Stimulated activated naive CD4-positive, alpha-beta T cell treated with Interleukin-2 at 50 U/mL for 16 hours (primary cell): Measurements from ENCODE around the gene DNER.
"Not testable (repeated sequence)": the region's sequence is repeated elsewhere in the genome, so short reads cannot be mapped to it uniquely, and the experiment has no call there.

ENCODE experiments used
- DNase-seq: peaks from one replicate; lab custom pipeline; 2025; lab: John Stamatoyannopoulos, UW

DNER gene

GRCh38 chr2:229714736-229715541 is 584 bp upstream of the DNER start:
- no peak for DNase-seq

- DNase-seq = no peak
These were observed 830 bp downstream of the DNER start for GRCh38 chr2:229713371-229714079.

GRCh38 chr2:229712136-229712535 is 2.2 kb downstream of the DNER start:
- DNase-seq = no peak

GRCh38 chr2:229708335-229708734 is 6.0 kb downstream of the DNER start:
- DNase-seq = no peak

GRCh38 chr2:229703909-229704630 is 10.3 kb downstream of the DNER start:
- no peak for DNase-seq

- no peak for DNase-seq
These were observed 12.6 kb downstream of the DNER start for GRCh38 chr2:229701716-229702115.

GRCh38 chr2:229701062-229701461 is 13.3 kb downstream of the DNER start:
- DNase-seq = no peak

GRCh38 chr2:229695961-229696360 is 18.4 kb downstream of the DNER start:
- DNase-seq = no peak

GRCh38 chr2:229693845-229694244 is 20.5 kb downstream of the DNER start:
- not testable (repeated sequence) for DNase-seq

GRCh38 chr2:229691631-229692030 is 22.7 kb downstream of the DNER start:
- no peak for DNase-seq

- no peak for DNase-seq
These were observed 25.0 kb downstream of the DNER start for GRCh38 chr2:229689307-229689839.

- DNase-seq = no peak
These were observed 26.2 kb downstream of the DNER start for GRCh38 chr2:229688141-229688540.

- DNase-seq = no peak
These were observed 28.0 kb downstream of the DNER start for GRCh38 chr2:229686122-229686919.

GRCh38 chr2:229684942-229685562 is 29.3 kb downstream of the DNER start:
- no peak for DNase-seq

- no peak for DNase-seq
These were observed 34.8 kb downstream of the DNER start for GRCh38 chr2:229679393-229680125.

- DNase-seq = no peak
These were observed 38.8 kb downstream of the DNER start for GRCh38 chr2:229675569-229675968.

GRCh38 chr2:229674830-229675530 is 39.4 kb downstream of the DNER start:
- no peak for DNase-seq

GRCh38 chr2:229673676-229674075 is 40.7 kb downstream of the DNER start:
- DNase-seq = no peak

GRCh38 chr2:229672021-229672420 is 42.3 kb downstream of the DNER start:
- no peak for DNase-seq

- no peak for DNase-seq
These were observed 44.5 kb downstream of the DNER start for GRCh38 chr2:229669841-229670240.
